ENCODE measurements around the gene STX8.

STX8 gene

GRCh38 chr17:9256751-9257629 is 318.6 kb downstream of the STX8 start:
- no peak for DNase-seq

- no peak for DNase-seq
These were observed 319.3 kb downstream of the STX8 start for GRCh38 chr17:9256361-9256750.

- DNase-seq, result no peak
These were observed 319.8 kb downstream of the STX8 start for GRCh38 chr17:9255833-9256232.

GRCh38 chr17:9254841-9255240 is 320.8 kb downstream of the STX8 start:
- no peak for DNase-seq

GRCh38 chr17:9253308-9253707 is 322.3 kb downstream of the STX8 start:
- DNase-seq, result no peak

- DNase-seq, result no peak
These were observed 324.3 kb downstream of the STX8 start for GRCh38 chr17:9251273-9251672.

GRCh38 chr17:9249245-9249953 is 326.2 kb downstream of the STX8 start:
- no peak for DNase-seq

GRCh38 chr17:9247401-9247938 is 328.1 kb downstream of the STX8 start:
- DNase-seq, result no peak

- DNase-seq, result no peak
These were observed 331.3 kb downstream of the STX8 start for GRCh38 chr17:9244066-9245052.

GRCh38 chr17:9242983-9243382 is 332.6 kb downstream of the STX8 start:
- no peak for DNase-seq

- DNase-seq, result no peak
These were observed 333.1 kb downstream of the STX8 start for GRCh38 chr17:9242497-9242881.

- DNase-seq, result no peak
These were observed 333.7 kb downstream of the STX8 start for GRCh38 chr17:9241774-9242496.

- no peak for DNase-seq
These were observed 334.3 kb downstream of the STX8 start for GRCh38 chr17:9241371-9241712.

GRCh38 chr17:9240659-9241370 is 334.8 kb downstream of the STX8 start:
- DNase-seq, result no peak

GRCh38 chr17:9239793-9240658 is 335.6 kb downstream of the STX8 start:
- DNase-seq, result peak; percentile 64 to 69

GRCh38 chr17:9239246-9239792 is 336.3 kb downstream of the STX8 start:
- DNase-seq, result no peak

- peak; percentile 4 to 13 for DNase-seq
These were observed 337.0 kb downstream of the STX8 start for GRCh38 chr17:9238340-9239245.

GRCh38 chr17:9237661-9238301 is 337.8 kb downstream of the STX8 start:
- no peak for DNase-seq

- DNase-seq, result no peak
These were observed 338.6 kb downstream of the STX8 start for GRCh38 chr17:9237053-9237410.
